Panc1 (cell line): Measurements from ENCODE around the gene TFDP1.

ENCODE experiments used
- SIN3A ChIP-seq: IDR thresholded peaks from 2 replicates; pipeline ENCODE4 v1.6.1; 2012; ENCODE audit warnings: low read depth, mild to moderate bottlenecking, low read length, moderate library complexity, borderline replicate concordance; ENCODE audit not compliant: insufficient read depth
- TF ChIP-seq, protein P1 (sequence below): fragments of 450-650 bp; IDR thresholded peaks from 2 replicates; pipeline ENCODE4 v1.5.1; 2017; ENCODE audit warnings: mild to moderate bottlenecking

DNA sequence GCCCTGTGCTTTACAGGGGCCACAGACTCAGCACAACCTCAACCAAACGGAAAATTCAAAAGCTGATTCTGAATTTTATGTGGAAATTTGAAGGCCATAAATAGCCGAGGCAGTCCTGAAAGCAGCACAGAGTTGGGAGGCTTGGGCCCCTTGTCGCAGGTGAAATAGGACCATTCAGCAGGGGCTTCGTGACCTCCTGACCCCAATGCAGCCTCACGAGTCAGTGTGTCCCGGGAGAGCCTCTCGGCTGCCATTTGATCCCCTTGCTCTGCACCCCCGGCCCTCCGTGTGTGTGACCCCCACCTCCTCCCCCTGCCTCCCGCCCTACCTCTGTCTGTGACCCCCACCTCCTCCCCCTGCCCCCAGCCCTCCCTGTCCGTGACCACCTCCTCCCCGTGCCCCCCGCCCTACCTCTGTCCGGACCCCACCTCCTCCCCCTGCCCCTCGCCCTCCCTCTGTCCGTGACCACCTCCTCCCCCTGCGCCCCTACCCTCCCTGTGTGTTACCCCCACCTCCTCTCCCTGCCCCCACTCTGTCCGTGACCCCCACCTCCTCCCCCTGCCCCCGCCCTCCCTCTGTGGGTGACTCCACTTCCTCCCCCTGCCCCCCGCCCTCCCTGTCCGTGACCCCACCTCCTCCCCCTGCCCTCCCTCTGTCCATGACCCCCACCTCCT, 41.7 kb upstream of the TFDP1 start:
- TF ChIP-seq, protein P1, sequence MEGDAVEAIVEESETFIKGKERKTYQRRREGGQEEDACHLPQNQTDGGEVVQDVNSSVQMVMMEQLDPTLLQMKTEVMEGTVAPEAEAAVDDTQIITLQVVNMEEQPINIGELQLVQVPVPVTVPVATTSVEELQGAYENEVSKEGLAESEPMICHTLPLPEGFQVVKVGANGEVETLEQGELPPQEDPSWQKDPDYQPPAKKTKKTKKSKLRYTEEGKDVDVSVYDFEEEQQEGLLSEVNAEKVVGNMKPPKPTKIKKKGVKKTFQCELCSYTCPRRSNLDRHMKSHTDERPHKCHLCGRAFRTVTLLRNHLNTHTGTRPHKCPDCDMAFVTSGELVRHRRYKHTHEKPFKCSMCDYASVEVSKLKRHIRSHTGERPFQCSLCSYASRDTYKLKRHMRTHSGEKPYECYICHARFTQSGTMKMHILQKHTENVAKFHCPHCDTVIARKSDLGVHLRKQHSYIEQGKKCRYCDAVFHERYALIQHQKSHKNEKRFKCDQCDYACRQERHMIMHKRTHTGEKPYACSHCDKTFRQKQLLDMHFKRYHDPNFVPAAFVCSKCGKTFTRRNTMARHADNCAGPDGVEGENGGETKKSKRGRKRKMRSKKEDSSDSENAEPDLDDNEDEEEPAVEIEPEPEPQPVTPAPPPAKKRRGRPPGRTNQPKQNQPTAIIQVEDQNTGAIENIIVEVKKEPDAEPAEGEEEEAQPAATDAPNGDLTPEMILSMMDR, result no peak
- TF ChIP-seq SIN3A, result no peak
